Loucy (cell line): ENCODE data around the gene ABCA6.
"Not testable (repeated sequence)": the region's sequence is repeated elsewhere in the genome, so short reads cannot be mapped to it uniquely, and the experiment has no call there.

ENCODE experiments used
- EZH2phosphoT487 ChIP-seq: fragments of 200-600 bp; IDR thresholded peaks from 2 replicates; pipeline ENCODE4 v1.6.1; 2018; ENCODE audit warnings: antibody characterized with exemption, mild to moderate bottlenecking, moderate library complexity, borderline replicate concordance
- TF ChIP-seq, protein P1 (sequence below): fragments of 200-600 bp; sonication (generic); conservative IDR thresholded peaks from 2 replicates; pipeline ENCODE4 v1.5.1; 2014; ENCODE audit warnings: mild to moderate bottlenecking, antibody characterized with exemption, low read length

- TF ChIP-seq, protein P1, sequence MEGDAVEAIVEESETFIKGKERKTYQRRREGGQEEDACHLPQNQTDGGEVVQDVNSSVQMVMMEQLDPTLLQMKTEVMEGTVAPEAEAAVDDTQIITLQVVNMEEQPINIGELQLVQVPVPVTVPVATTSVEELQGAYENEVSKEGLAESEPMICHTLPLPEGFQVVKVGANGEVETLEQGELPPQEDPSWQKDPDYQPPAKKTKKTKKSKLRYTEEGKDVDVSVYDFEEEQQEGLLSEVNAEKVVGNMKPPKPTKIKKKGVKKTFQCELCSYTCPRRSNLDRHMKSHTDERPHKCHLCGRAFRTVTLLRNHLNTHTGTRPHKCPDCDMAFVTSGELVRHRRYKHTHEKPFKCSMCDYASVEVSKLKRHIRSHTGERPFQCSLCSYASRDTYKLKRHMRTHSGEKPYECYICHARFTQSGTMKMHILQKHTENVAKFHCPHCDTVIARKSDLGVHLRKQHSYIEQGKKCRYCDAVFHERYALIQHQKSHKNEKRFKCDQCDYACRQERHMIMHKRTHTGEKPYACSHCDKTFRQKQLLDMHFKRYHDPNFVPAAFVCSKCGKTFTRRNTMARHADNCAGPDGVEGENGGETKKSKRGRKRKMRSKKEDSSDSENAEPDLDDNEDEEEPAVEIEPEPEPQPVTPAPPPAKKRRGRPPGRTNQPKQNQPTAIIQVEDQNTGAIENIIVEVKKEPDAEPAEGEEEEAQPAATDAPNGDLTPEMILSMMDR = not testable (repeated sequence)
- not testable (repeated sequence) for TF ChIP-seq EZH2phosphoT487
These were observed 70.5 kb downstream of the ABCA6 start for GRCh38 chr17:69071233-69071586.
